HG02571 (cell line): Measurements from ENCODE around the gene ZNF394.

Experiments used
- ATAC-seq: cut with Tn5 transposase; IDR thresholded peaks from one replicate; pipeline ENCODE4 v1.9.1; 2021; ENCODE audit warnings: mild to moderate bottlenecking, moderate library complexity; ENCODE audit not compliant: unreplicated experiment

ZNF394 gene

GRCh38 chr7:99497766-99498545 is 2.1 kb downstream of the ZNF394 start:
- ATAC-seq: no peak

GRCh38 chr7:99493823-99494222 is 6.3 kb downstream of the ZNF394 start:
- no peak for ATAC-seq

GRCh38 chr7:99490878-99491277 is 9.2 kb downstream of the ZNF394 start:
- ATAC-seq: no peak

- ATAC-seq: no peak
These were observed 10.8 kb downstream of the ZNF394 start for GRCh38 chr7:99489235-99489634.

- no peak for ATAC-seq
These were observed 15.0 kb downstream of the ZNF394 start for GRCh38 chr7:99485094-99485493.

GRCh38 chr7:99478464-99479440 is 21.3 kb downstream of the ZNF394 start:
- no peak for ATAC-seq

- no peak for ATAC-seq
These were observed 24.0 kb downstream of the ZNF394 start for GRCh38 chr7:99476107-99476506.

- ATAC-seq: no peak
These were observed 26.8 kb downstream of the ZNF394 start for GRCh38 chr7:99473315-99473596.

- ATAC-seq: peak; percentile 92
These were observed 27.3 kb downstream of the ZNF394 start, which contains the start of gene ZNF789 for GRCh38 chr7:99472561-99473314. Gene ZNF789 (plus strand): TSS chr7:99472890. CDS start chr7:99476457, 3,567 bp downstream.

GRCh38 chr7:99469381-99470065 is 30.6 kb downstream of the ZNF394 start:
- no peak for ATAC-seq

GRCh38 chr7:99468336-99468918 is 31.7 kb downstream of the ZNF394 start:
- no peak for ATAC-seq

- ATAC-seq: no peak
These were observed 34.7 kb downstream of the ZNF394 start for GRCh38 chr7:99465421-99465768.

- ATAC-seq: no peak
These were observed 38.9 kb downstream of the ZNF394 start for GRCh38 chr7:99461221-99461620.

- ATAC-seq: no peak
These were observed 39.4 kb downstream of the ZNF394 start for GRCh38 chr7:99460651-99461050.

GRCh38 chr7:99459087-99459486 is 41.0 kb downstream of the ZNF394 start:
- no peak for ATAC-seq

- no peak for ATAC-seq
These were observed 42.2 kb downstream of the ZNF394 start for GRCh38 chr7:99457650-99458493.

GRCh38 chr7:99457050-99457649 is 42.9 kb downstream of the ZNF394 start:
- ATAC-seq: no peak

- ATAC-seq: no peak
These were observed 43.8 kb downstream of the ZNF394 start for GRCh38 chr7:99456288-99456687.

GRCh38 chr7:99455874-99456273 is 44.2 kb downstream of the ZNF394 start:
- no peak for ATAC-seq
